ENCODE data around the gene HMX1.

HMX1 gene

DNA sequence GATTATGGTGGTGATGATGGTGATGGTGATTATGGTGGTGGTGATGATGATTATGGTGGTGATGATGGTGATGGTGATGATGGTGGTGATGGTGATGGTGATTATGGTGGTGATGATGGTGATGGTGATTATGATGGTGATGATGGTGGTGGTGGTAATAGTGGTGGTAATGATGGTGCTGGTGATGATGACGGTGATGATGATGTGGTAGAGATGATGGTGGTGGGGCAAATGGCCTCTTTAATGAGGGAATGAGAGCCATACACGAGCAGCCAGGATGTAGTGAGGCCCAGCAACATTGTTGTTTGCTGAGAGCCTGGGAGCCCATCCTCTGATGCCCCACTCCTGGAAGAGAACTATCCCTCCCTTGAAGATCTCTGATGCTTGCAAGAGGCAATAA lies 29.0 kb downstream of the HMX1 start:
- DNase-seq (ENCODE audit: low spot score) (no peak), FAIRE-seq (no peak)

DNA sequence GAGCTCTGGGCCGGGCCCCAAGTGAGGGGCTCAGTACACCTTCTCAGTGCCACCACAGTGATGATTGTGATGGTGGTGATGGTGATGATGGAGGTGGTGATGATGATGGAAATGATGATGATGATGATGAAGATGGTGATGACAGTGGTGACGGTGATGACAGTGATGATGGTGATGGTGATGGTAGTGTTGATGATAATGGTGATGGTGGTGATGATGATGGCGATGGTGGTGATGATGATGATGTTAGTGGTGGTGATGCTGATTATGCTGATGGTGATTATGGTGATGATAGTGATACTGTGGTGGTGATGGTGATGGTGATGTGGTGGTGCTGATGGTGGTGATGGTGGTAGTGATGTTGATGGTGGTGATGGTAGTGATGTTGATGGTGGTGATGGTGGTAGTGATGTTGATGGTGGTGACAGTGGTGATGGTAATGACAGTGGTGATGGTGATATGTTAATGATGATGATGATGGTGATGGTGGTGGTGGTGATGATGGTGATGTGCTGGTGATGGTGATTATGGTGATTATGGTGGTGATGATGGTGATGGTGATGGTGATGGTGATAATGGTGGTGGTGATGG lies 29.9 kb downstream of the HMX1 start:
- no peak for DNase-seq (ENCODE audit: low spot score)
- FAIRE-seq: no peak

- DNase-seq (ENCODE audit: low spot score) (no peak), FAIRE-seq (no peak)
These were observed 30.7 kb downstream of the HMX1 start for GRCh38 chr4:8840816-8841455.

GRCh38 chr4:8840006-8840793 lies 31.4 kb downstream of the HMX1 start:
- no peak for FAIRE-seq
- no peak for DNase-seq (ENCODE audit: low spot score)

DNA sequence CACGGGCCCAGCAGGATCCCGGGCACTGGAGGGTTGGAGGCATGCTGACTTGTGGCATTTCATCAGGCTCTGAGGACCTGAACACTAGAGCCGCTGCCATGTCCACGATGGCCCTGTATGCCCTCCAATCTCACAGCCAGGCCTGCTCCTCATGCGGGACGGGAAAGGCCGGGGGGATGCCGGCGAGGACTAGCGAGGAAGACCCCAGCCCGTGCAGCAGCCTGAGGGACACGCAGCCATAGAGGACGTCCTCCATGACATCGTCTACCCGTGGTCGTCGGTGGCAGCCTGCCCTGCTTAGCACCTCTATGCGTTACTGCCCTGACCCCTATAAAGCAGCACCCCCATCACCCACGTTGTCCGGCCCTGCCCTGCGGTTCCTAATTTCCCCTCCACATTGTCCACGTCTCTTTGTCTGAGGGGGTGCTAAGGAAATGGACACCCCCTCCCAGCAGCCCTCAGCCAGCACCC lies 32.6 kb downstream of the HMX1 start:
- no peak for FAIRE-seq
- DNase-seq (ENCODE audit: low spot score): no peak

- no peak for FAIRE-seq
- no peak for DNase-seq (ENCODE audit: low spot score)
These were observed 33.2 kb downstream of the HMX1 start for GRCh38 chr4:8838296-8838960.

DNA sequence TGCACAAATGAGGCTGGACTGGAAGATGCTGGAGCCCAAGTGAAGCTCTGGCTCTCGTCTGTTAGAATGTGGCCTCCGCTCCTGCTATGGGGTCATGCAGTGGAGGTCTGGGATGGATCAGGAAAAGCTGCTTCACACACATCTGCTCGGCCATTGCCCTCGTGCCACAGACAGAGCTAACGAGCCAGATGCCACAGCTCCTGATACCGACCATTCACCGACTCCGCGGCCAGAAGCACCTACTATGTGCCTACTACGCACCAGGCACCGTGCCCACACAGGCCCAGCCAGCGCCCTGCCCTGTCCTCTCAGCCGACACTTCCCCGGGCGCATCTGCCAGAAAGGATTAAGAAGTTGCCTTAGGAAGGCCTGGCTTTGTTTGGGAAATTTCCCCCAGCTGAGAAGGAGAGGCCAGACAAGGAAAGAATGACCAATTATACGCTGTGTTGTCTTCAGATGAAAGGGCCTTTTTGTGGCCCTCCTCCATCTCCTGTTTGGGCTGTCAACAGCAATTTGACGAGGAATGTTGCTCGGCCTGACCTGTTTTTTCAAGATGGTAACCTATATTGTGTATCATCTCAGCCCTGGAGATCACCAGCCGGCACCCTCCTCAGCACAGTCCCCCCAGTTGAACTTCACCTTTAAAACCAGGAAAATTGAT lies 34.3 kb downstream of the HMX1 start:
- FAIRE-seq (no peak), DNase-seq (ENCODE audit: low spot score) (no peak)

DNA sequence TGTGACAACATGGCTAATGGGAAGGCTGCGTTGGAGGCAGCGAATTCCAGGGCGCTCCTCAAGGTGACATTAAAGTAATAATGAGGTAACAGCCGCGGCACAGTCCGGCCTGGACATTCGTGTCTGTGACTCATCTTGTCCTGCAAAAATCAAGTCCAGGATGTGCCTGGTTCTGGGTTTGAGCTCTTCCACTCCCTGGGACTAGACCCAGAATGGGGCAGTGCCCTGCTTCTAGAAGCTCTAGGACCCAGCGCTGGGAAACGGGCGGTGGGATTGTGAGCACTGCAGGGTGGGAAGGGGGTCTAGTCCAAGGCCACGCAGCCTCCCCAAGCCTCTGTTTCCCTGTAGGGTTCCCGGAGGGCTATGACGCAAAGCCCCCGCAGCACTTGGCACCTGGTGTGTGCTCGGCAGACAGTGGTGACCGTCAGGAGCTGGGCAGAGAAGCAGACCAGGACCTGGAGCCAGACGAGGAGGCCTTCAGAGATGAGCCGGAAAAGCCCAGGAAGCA lies 34.9 kb downstream of the HMX1 start:
- DNase-seq (ENCODE audit: low spot score): no peak

DNA sequence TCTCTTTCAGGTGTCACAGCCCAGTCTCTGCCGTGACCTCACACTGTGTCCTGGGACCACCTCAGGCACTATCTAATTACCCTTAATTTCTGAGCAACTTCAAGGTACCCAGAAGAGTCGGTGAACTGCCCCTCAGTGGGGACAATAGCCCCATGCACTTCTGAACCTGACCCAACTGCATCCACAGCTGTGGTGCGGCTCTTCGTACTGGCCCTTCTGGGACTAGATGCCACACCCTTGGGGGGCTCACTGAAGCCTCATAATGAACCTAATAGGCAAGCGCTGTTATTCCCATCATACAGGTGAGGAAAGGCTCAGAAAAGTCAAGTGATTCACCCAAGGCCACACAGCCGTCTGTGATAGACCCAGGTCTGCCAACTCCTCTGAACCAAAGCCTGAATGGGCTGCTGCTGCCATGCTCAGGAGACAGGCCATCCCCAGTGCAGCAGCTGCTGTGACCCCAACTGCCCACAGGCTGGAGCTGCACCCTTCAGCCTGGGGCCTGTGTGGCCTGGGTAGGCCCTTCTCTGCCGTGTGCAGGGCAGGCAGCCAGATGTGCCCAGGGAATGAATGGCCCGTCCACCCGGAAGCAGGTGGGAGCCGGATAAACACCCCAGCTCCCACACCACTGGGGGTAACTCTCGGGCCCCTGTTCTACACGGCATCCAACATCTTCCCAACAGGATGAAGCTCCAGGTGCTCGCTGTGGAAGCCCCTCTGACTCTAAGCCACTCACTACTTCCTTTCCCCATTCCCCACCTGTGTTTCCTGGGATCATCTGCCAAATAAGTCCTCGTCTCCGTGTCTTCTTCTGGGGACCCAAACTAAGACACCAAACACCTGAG lies 35.9 kb downstream of the HMX1 start:
- FAIRE-seq (no peak), DNase-seq (ENCODE audit: low spot score) (no peak)

More for the DNA sequence above, 34.9 kb downstream of the HMX1 start:
- FAIRE-seq: no peak

- FAIRE-seq (no peak), DNase-seq (ENCODE audit: low spot score) (no peak)
These were observed 36.9 kb downstream of the HMX1 start for GRCh38 chr4:8834681-8835220.

GRCh38 chr4:8832113-8832915 lies 39.3 kb downstream of the HMX1 start:
- FAIRE-seq (no peak), DNase-seq (ENCODE audit: low spot score) (no peak)

- DNase-seq (ENCODE audit: low spot score): no peak
- FAIRE-seq: no peak
These were observed 40.2 kb downstream of the HMX1 start for GRCh38 chr4:8831221-8832112.

DNA sequence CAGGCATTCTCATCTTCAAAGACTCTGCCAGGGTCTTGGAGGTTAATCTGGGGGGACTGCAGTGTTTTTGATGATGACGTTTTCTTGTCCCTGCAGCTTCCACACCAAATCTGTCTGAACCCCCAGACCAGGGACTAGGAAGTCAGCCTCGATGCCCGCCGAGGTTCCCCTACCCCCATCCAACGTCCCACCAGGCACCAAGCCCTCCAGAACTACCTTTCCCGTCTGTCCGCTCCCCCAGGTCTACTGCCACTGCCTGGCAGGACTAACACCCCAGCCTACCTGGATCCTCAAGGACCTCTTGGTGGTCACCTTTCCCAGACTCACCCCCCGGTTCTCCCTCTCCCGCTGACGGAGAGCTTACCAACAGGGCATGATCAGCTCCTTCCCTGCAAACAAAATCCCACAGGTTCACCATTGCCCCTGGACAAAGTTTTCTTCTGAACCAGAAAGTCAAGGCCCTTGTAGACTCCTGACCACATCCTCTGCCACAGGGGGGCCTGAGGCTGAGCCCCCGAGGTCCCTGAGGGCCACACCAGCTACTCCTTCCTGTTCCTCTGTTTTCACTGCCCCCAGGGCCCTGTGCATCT lies 40.9 kb downstream of the HMX1 start:
- FAIRE-seq: no peak
- no peak for DNase-seq (ENCODE audit: low spot score)

DNA sequence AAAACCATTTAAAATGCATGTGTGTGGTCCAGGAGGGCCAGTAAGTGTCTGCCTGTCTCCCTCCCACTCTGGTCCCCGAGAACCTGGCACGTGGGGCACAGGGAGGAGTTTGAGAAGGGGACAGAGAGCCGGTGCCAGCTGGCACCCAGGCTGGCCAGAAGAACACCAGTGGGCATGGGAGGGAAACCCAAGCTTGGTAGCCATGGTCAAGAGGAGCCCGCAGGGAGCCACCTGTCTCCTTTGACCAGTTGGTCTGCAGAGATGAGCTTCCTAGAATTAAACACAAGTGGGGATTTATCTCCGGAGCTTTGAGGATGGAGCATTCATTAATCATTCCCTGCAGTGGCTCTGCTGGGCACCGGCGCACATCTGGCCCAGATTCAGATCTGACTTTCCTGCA lies 41.6 kb downstream of the HMX1 start:
- DNase-seq (ENCODE audit: low spot score) (no peak), FAIRE-seq (no peak)

- DNase-seq (ENCODE audit: low spot score) (no peak), FAIRE-seq (no peak)
These were observed 42.1 kb downstream of the HMX1 start for GRCh38 chr4:8829584-8829983.

GRCh38 chr4:8828869-8829268 lies 42.8 kb downstream of the HMX1 start:
- no peak for FAIRE-seq
- DNase-seq (ENCODE audit: low spot score): no peak

- DNase-seq (ENCODE audit: low spot score): no peak
- no peak for FAIRE-seq
These were observed 50.3 kb downstream of the HMX1 start for GRCh38 chr4:8821151-8821950.

Measured in RCC 7860 (cell line).